Measurements from ENCODE around the gene EXOSC2. TPM values are rescaled to one million over a fixed set of nuclear protein-coding genes. Genes with fewer than 3 reads are reported as not detected.

Gene EXOSC2
- total and polyA plus RNA-seq, 2 of the 13 experiments (the other 11 are each of a cell fraction or from before 2014, with no cell fraction given) = 27.5 to 63.8 TPM

DNA sequence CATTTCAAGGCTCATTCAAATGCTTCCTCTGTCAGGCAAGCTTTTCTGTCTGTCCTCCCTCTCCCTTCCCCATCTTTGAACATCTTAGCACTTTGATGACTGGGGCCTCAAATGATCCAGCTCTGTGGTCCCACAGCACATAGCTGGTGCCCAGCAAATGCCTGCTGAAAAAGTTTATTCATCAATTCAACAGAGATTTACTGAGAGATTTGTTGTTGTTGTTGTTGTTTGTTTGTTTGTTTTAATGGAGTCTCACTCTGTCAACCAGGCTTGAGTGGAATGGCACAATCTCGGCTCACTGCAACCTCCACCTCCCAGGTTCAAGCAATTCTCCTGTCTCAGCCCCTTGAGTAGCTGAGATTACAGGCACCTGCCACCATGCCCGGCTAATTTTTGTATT, 6.0 kb upstream of the EXOSC2 start:
- BruUV-seq (replicated peaks) = no TSS peak
- Histone ChIP-seq H4K20me1 (ENCODE audit: insufficient read depth, low read length) (no peaks in the 10 kb centered on the region), H3K9me3 (ENCODE audit: low read length) (peaks cover 8% of the 10 kb centered on the region), H3K4me2 (ENCODE audit: low read depth, low read length) (no peak overlapping the region), H3K27ac (ENCODE audit: extremely low read length, insufficient read depth, low read length) (no peak overlapping the region), H3K4me3 (replicated peaks in 1 of 3; ENCODE audit: insufficient read depth in 1 of 3, low read depth in 2 of 3, low read length in 3 of 3) (no peak overlapping the region), H3K79me2 (ENCODE audit: insufficient read depth, low read length) (no peaks in the 10 kb centered on the region), H3K9ac (ENCODE audit: insufficient read depth, low read depth, low read length) (no peak overlapping the region), H2AFZ (ENCODE audit: low read length) (no peak overlapping the region), H3K36me3 (replicated peaks in 1 of 2; ENCODE audit: control insufficient read depth in 1 of 2, insufficient read depth in 2 of 2, low read length in 2 of 2) (no peaks in the 10 kb centered on the region), H3K27me3 (ENCODE audit: control insufficient read depth in 1 of 2, insufficient read depth in 2 of 2, low read length in 2 of 2) (no peaks in the 10 kb centered on the region), H3K4me1 (ENCODE audit: insufficient read depth, low read length) (peaks cover 27% of the 10 kb centered on the region)
- in situ Hi-C loops (cut with HindIII; ENCODE audit: extremely low pct_ligation_motif_present, low pct_unique_long_range_greater_than_20kb) (no loop called here), intact Hi-C loops (cut with micrococcal nuclease; ENCODE audit: unreplicated experiment) (loop anchor here (10.0 kb wide), 1 partner anchor 93 kb away; no protein-coding TSS in a partner anchor)
- DNase-seq (ENCODE audit: low spot score) = no peak
- POLR2A ChIA-PET = interaction anchor here (1.0 kb wide), 1 partner anchor 188 kb away, joined by 3 read pairs; no protein-coding TSS in a partner anchor
- CTCF ChIA-PET (ENCODE audit: low intra/inter-chr PET ratio, low total read pairs) = no interaction called here
- TF ChIP-seq ZNF142 (CRISPR knock-in tag; IDR thresholded peaks at IDR 0.05) (no peak), FOSL1 (CRISPR knock-in tag; IDR thresholded peaks at IDR 0.05; ENCODE audit: borderline replicate concordance) (no peak), CENPX (CRISPR knock-in tag; IDR thresholded peaks at IDR 0.05) (no peak), ZNF775 (CRISPR knock-in tag; IDR thresholded peaks at IDR 0.05; ENCODE audit: borderline replicate concordance) (no peak), POGZ (CRISPR knock-in tag; IDR thresholded peaks at IDR 0.05) (no peak), ZNF761 (CRISPR knock-in tag; conservative IDR thresholded peaks at IDR 0.05) (no peak), ATM (IDR thresholded peaks at IDR 0.05; ENCODE audit: borderline replicate concordance) (no peak), ZNF24 (IDR thresholded peaks at IDR 0.05) (no peak), ZNF333 (CRISPR knock-in tag; IDR thresholded peaks at IDR 0.05; ENCODE audit: borderline replicate concordance) (no peak), SOX13 (IDR thresholded peaks at IDR 0.05) (no peak), SOX13 (CRISPR knock-in tag; conservative IDR thresholded peaks at IDR 0.05 in 1 of 2, IDR thresholded peaks at IDR 0.05 in 1 of 2) (no peak)
- no peak for ATAC-seq
- no peak for FAIRE-seq
- WGBS (ENCODE audit: low lambda C conversion rate) = 25% methylated on average over 2 of the region's 2 CpGs
